ENCODE results near the gene CCDC15. TPM values are rescaled to one million over a fixed set of nuclear protein-coding genes. Genes with fewer than 3 reads are reported as not detected.
A peak's percentile ranks its signal among the peaks of the same experiment; 100 is the strongest.

The CCDC15 gene
- total and polyA plus RNA-seq, 2 of the 13 experiments (the other 11 are each of a cell fraction or from before 2014, with no cell fraction given) = 2.2 to 4.6 TPM

DNA sequence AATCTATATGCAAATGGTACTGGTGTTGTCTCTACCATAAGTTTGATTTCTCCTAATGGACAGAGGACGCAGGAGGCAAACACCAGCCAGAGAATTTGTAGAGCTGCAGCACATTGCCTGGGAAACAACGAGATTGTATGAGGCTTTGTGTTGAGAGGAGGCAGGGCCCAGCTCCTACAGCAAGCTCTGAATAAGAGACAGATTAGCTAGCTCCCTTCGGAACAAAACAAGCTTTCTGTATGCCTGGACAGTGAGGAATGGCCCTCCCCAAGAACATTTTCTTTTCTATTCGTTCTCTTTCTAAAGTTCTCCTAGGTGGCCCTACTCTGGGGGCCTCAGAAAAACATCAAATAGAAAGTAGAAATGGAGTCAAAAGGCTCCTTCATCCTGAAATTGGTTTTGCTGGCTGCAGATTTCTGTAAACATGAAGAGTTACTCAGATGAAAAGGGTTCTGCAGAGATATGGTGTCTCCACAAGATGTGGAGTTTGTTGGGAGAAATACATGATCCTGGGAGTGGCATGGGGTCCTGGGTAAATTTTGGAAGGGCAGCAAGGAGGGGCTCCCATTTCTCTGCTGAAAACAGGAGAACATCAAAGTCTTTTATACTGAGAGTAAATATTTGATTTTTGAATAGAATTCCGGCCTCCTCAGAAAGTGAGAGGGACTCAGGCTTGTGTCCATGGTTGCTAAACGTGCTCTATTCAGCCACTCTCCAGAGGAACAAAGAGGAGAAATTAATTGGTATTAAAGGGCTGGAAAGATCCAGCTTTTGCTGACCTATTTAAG, 11.3 kb upstream of the CCDC15 start (continued):
- TF ChIP-seq, protein P1, sequence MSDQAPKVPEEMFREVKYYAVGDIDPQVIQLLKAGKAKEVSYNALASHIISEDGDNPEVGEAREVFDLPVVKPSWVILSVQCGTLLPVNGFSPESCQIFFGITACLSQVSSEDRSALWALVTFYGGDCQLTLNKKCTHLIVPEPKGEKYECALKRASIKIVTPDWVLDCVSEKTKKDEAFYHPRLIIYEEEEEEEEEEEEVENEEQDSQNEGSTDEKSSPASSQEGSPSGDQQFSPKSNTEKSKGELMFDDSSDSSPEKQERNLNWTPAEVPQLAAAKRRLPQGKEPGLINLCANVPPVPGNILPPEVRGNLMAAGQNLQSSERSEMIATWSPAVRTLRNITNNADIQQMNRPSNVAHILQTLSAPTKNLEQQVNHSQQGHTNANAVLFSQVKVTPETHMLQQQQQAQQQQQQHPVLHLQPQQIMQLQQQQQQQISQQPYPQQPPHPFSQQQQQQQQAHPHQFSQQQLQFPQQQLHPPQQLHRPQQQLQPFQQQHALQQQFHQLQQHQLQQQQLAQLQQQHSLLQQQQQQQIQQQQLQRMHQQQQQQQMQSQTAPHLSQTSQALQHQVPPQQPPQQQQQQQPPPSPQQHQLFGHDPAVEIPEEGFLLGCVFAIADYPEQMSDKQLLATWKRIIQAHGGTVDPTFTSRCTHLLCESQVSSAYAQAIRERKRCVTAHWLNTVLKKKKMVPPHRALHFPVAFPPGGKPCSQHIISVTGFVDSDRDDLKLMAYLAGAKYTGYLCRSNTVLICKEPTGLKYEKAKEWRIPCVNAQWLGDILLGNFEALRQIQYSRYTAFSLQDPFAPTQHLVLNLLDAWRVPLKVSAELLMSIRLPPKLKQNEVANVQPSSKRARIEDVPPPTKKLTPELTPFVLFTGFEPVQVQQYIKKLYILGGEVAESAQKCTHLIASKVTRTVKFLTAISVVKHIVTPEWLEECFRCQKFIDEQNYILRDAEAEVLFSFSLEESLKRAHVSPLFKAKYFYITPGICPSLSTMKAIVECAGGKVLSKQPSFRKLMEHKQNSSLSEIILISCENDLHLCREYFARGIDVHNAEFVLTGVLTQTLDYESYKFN (CRISPR knock-in tag; conservative IDR thresholded peaks at IDR 0.05) = peak; percentile 77
- TF ChIP-seq SOX13 (IDR thresholded peaks at IDR 0.05) = no peak
- peak in 1 of 2 experiments; percentile 49; a peak in 1 of 4 replicates for TF ChIP-seq SOX13 (CRISPR knock-in tag; conservative IDR thresholded peaks at IDR 0.05 in 1 of 2, IDR thresholded peaks at IDR 0.05 in 1 of 2)
- TF ChIP-seq PHF8 (CRISPR knock-in tag; IDR thresholded peaks at IDR 0.05) = no peak
- peak; percentile 88 for TF ChIP-seq TCF7 (IDR thresholded peaks at IDR 0.05; ENCODE audit: low read depth)
- TF ChIP-seq, protein P2, sequence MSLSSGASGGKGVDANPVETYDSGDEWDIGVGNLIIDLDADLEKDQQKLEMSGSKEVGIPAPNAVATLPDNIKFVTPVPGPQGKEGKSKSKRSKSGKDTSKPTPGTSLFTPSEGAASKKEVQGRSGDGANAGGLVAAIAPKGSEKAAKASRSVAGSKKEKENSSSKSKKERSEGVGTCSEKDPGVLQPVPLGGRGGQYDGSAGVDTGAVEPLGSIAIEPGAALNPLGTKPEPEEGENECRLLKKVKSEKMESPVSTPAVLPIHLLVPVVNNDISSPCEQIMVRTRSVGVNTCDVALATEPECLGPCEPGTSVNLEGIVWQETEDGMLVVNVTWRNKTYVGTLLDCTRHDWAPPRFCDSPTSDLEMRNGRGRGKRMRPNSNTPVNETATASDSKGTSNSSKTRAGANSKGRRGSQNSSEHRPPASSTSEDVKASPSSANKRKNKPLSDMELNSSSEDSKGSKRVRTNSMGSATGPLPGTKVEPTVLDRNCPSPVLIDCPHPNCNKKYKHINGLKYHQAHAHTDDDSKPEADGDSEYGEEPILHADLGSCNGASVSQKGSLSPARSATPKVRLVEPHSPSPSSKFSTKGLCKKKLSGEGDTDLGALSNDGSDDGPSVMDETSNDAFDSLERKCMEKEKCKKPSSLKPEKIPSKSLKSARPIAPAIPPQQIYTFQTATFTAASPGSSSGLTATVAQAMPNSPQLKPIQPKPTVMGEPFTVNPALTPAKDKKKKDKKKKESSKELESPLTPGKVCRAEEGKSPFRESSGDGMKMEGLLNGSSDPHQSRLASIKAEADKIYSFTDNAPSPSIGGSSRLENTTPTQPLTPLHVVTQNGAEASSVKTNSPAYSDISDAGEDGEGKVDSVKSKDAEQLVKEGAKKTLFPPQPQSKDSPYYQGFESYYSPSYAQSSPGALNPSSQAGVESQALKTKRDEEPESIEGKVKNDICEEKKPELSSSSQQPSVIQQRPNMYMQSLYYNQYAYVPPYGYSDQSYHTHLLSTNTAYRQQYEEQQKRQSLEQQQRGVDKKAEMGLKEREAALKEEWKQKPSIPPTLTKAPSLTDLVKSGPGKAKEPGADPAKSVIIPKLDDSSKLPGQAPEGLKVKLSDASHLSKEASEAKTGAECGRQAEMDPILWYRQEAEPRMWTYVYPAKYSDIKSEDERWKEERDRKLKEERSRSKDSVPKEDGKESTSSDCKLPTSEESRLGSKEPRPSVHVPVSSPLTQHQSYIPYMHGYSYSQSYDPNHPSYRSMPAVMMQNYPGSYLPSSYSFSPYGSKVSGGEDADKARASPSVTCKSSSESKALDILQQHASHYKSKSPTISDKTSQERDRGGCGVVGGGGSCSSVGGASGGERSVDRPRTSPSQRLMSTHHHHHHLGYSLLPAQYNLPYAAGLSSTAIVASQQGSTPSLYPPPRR (CRISPR knock-in tag; IDR thresholded peaks at IDR 0.05; ENCODE audit: borderline replicate concordance) = peak; percentile 46; the same call in 1 of the 2 replicates
- TF ChIP-seq, protein P3, sequence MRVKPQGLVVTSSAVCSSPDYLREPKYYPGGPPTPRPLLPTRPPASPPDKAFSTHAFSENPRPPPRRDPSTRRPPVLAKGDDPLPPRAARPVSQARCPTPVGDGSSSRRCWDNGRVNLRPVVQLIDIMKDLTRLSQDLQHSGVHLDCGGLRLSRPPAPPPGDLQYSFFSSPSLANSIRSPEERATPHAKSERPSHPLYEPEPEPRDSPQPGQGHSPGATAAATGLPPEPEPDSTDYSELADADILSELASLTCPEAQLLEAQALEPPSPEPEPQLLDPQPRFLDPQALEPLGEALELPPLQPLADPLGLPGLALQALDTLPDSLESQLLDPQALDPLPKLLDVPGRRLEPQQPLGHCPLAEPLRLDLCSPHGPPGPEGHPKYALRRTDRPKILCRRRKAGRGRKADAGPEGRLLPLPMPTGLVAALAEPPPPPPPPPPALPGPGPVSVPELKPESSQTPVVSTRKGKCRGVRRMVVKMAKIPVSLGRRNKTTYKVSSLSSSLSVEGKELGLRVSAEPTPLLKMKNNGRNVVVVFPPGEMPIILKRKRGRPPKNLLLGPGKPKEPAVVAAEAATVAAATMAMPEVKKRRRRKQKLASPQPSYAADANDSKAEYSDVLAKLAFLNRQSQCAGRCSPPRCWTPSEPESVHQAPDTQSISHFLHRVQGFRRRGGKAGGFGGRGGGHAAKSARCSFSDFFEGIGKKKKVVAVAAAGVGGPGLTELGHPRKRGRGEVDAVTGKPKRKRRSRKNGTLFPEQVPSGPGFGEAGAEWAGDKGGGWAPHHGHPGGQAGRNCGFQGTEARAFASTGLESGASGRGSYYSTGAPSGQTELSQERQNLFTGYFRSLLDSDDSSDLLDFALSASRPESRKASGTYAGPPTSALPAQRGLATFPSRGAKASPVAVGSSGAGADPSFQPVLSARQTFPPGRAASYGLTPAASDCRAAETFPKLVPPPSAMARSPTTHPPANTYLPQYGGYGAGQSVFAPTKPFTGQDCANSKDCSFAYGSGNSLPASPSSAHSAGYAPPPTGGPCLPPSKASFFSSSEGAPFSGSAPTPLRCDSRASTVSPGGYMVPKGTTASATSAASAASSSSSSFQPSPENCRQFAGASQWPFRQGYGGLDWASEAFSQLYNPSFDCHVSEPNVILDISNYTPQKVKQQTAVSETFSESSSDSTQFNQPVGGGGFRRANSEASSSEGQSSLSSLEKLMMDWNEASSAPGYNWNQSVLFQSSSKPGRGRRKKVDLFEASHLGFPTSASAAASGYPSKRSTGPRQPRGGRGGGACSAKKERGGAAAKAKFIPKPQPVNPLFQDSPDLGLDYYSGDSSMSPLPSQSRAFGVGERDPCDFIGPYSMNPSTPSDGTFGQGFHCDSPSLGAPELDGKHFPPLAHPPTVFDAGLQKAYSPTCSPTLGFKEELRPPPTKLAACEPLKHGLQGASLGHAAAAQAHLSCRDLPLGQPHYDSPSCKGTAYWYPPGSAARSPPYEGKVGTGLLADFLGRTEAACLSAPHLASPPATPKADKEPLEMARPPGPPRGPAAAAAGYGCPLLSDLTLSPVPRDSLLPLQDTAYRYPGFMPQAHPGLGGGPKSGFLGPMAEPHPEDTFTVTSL (CRISPR knock-in tag; IDR thresholded peaks at IDR 0.05; ENCODE audit: borderline replicate concordance) = no peak
- no peak for TF ChIP-seq FOXP1 (IDR thresholded peaks at IDR 0.05)
- 0 out of 2 replicates have a peak, but pooled peaks have one; percentile 17 for TF ChIP-seq FOXP1 (CRISPR knock-in tag; IDR thresholded peaks at IDR 0.05)
- TF ChIP-seq ZSCAN30 (CRISPR knock-in tag; IDR thresholded peaks at IDR 0.05) = 0 out of 2 replicates have a peak, but pooled peaks have one; percentile 35
- no peak for TF ChIP-seq PTBP1 (IDR thresholded peaks at IDR 0.05; ENCODE audit: low read depth, low read length, poor library complexity, severe bottlenecking)
- TF ChIP-seq ARNTL (CRISPR knock-in tag; IDR thresholded peaks at IDR 0.05) = 0 out of 2 replicates have a peak, but pooled peaks have one; percentile 45
- TF ChIP-seq GATA4 (IDR thresholded peaks at IDR 0.05; ENCODE audit: borderline replicate concordance, low read depth) = peak; percentile 65; the same call in 1 of the 2 replicates
- TF ChIP-seq TMF1 (CRISPR knock-in tag; IDR thresholded peaks at IDR 0.05; ENCODE audit: low read depth) = no peak
- TF ChIP-seq HDAC2 (CRISPR knock-in tag; IDR thresholded peaks at IDR 0.05) = peak; percentile 35; the same call in 1 of the 2 replicates

Measured in HepG2 (cell line).